Tibial nerve (tissue), 4 donors: ENCODE data around the gene KCTD4. TPM values are rescaled to one million over a fixed set of nuclear protein-coding genes. Genes with fewer than 3 reads are reported as not detected.
"Not testable (repeated sequence)": the region's sequence is repeated elsewhere in the genome, so short reads cannot be mapped to it uniquely, and the experiment has no call there.

Experiments used
- DNase-seq, 2 donors: peaks; one replicate each; pipeline ENCODE4 v3.0.0-alpha.2; 2019; ENCODE audit warnings: low spot score in 2 of 2
- H3K27ac ChIP-seq, 4 donors: fragments of 200-600 bp; sonication (generic) in 3 of 4; one replicate each; pipeline ENCODE4 v1.5.1; 2017 to 2019; ENCODE audit warnings: mild to moderate bottlenecking in 1 of 4
- H3K27me3 ChIP-seq, 2 donors: fragments of 200-600 bp; sonication (generic) in 1 of 2; one replicate each; pipeline versions ENCODE4 v1.5.1 to v1.6.0; 2017 to 2019
- H3K36me3 ChIP-seq, 3 donors: fragments of 200-600 bp; sonication (generic); one replicate each; pipeline ENCODE4 v1.5.1; 2018 to 2019
- H3K4me1 ChIP-seq, 4 donors: fragments of 200-600 bp; sonication (generic) in 3 of 4; one replicate each; pipeline ENCODE4 v1.5.1; 2017 to 2019
- H3K4me3 ChIP-seq, 4 donors: fragments of 200-600 bp; sonication (generic) in 3 of 4; one replicate each; pipeline ENCODE4 v1.5.1; 2017 to 2019; ENCODE audit warnings: mild to moderate bottlenecking in 1 of 4, moderate library complexity in 1 of 4
- H3K9me3 ChIP-seq, 4 donors: fragments of 200-600 bp; sonication (generic) in 3 of 4; one replicate each; pipeline ENCODE4 v1.5.1; 2017 to 2019
- EP300 ChIP-seq, 2 donors: sonication (generic); formaldehyde crosslinking; IDR thresholded peaks; one replicate each; pipeline ENCODE4 v1.6.1; 2017; ENCODE audit warnings: antibody characterized with exemption in 2 of 2, mild to moderate bottlenecking in 1 of 2
- POLR2A ChIP-seq, 2 donors: fragments of 450-650 bp; IDR thresholded peaks; one replicate each; pipeline ENCODE4 v1.6.1; 2017; ENCODE audit warnings: antibody characterized with exemption in 2 of 2, mild to moderate bottlenecking in 2 of 2, moderate library complexity in 2 of 2
- WGBS, 2 donors: methylation state at CpG; one replicate each; pipeline ENCODE4 v1.1.5; 2018; 5-methylcytosine and 5-hydroxymethylcytosine counted together
- total RNA-seq, 4 donors: library from RNA; depleted of rRNA; stranded (reverse); fragments of >200 nt; gene quantifications; one replicate each; pipeline ENCODE4 v1.1.0, GENCODE V29; 2016
- TF ChIP-seq, protein P1 (sequence below), 5 experiments: fragments of 200-600 bp in 3 of 5; fragments of 450-650 bp in 2 of 5; sonication (generic) in 3 of 5; IDR thresholded peaks; one replicate each; pipeline ENCODE4 v1.5.1; 2016 to 2019; ENCODE audit warnings: antibody characterized with exemption in 5 of 5, mild to moderate bottlenecking in 3 of 5, moderate library complexity in 2 of 5

The KCTD4 gene
- total RNA-seq, 4 donors from 2014 or later = 3.0 to 14.4 (median 8.2) TPM

DNA sequence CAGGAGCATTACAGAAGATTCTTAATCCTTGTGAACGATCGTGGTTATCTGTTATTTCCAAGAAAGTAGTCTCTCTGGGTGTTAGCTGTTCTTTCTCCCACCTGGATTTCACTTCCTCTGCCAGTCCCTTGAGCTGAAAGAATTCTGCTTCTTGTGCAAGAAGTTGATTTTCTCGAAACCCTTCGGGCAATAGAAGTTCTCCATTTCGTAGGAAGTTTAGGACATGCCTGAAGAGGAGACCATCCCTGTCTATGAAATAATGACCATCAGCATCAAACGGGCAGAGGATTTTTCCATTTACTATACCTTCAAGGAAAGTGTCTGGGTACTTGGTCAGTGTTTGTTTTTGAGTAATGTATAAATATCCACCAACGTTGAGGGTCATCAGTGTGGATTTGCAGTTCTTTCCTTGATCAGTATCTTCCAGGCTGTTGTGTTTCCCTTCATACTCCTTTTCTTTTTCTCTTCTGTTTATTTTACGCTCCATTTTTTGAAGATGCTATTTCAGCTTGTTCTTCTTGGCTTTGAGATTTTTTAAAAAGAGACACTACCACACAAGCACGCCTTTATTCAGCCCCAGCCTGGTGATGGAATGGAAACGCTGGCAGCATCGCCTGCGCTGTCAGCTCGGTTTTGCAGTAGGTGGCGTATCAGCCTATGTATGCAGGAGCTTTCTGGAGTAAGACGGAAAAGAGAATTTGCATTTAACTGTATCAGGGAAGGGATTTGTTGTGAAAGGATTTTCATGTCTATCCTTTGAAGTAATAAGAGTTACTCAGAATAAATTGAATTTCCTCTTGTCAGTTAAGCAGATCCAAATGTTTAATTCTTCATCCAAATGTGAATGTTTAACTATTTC, 6.5 kb downstream of the KCTD4 start:
- H3K27me3 ChIP-seq = no peaks in the 10 kb centered on the region
- H3K27ac ChIP-seq = peak overlapping the region; percentile 31 to 79 (median 60)
- no peaks in the 10 kb centered on the region for H3K9me3 ChIP-seq
- peak; percentile 36 to 43 for DNase-seq
- peak overlapping the region in 3 of 4 donors; percentile 3 to 26 (median 16) for H3K4me3 ChIP-seq
- H3K4me1 ChIP-seq = peaks cover 0 to 53% (median 7%) of the 10 kb centered on the region in 4 donors
- TF ChIP-seq EP300 (IDR thresholded peaks at IDR 0.05) = peak in 1 of 2 donors; percentile 67
- TF ChIP-seq, protein P1, sequence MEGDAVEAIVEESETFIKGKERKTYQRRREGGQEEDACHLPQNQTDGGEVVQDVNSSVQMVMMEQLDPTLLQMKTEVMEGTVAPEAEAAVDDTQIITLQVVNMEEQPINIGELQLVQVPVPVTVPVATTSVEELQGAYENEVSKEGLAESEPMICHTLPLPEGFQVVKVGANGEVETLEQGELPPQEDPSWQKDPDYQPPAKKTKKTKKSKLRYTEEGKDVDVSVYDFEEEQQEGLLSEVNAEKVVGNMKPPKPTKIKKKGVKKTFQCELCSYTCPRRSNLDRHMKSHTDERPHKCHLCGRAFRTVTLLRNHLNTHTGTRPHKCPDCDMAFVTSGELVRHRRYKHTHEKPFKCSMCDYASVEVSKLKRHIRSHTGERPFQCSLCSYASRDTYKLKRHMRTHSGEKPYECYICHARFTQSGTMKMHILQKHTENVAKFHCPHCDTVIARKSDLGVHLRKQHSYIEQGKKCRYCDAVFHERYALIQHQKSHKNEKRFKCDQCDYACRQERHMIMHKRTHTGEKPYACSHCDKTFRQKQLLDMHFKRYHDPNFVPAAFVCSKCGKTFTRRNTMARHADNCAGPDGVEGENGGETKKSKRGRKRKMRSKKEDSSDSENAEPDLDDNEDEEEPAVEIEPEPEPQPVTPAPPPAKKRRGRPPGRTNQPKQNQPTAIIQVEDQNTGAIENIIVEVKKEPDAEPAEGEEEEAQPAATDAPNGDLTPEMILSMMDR (IDR thresholded peaks at IDR 0.05) = peak; percentile 26 to 63 (median 52)
- no peak for TF ChIP-seq POLR2A (IDR thresholded peaks at IDR 0.05)
- WGBS, 2 donors = 37 to 50% methylated on average over 15 of the region's 15 CpGs
- peaks cover 0 to 5% (median 0%) of the 10 kb centered on the region in 3 donors for H3K36me3 ChIP-seq

DNA sequence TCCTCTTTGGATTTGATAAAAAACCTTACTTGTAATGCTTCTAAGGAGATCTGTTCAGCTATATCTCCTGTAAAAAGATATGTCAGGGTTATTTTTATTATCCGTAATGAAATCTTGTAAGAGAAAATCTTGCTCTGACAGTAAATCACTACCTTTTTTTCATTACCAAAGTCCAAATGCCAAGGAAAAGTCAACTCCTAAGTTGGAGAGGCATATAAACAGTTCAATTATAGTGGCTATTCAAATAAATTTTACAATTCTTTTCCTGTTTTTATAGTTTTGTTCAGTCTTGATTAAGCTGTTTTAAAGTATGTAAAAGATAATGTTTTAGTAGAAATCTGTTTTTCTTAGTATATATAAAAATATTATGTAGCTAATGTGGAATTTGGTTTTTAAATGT, 9.0 kb downstream of the KCTD4 start:
- Histone ChIP-seq H3K9me3 (no peaks in the 10 kb centered on the region), H3K27ac (peak overlapping the region in 1 of 4 donors; percentile 44), H3K4me3 (no peak overlapping the region), H3K4me1 (peaks cover 0 to 41% (median 7%) of the 10 kb centered on the region in 4 donors), H3K36me3 (peaks cover 0 to 5% (median 0%) of the 10 kb centered on the region in 3 donors), H3K27me3 (no peaks in the 10 kb centered on the region)
- WGBS, 2 donors = 38 to 74% methylated on average over 1 of the region's 1 CpG
- no peak for DNase-seq
- TF ChIP-seq POLR2A (IDR thresholded peaks at IDR 0.05) = no peak
- no peak for TF ChIP-seq EP300 (IDR thresholded peaks at IDR 0.05)
- TF ChIP-seq, protein P1 (IDR thresholded peaks at IDR 0.05) = no peak

DNA sequence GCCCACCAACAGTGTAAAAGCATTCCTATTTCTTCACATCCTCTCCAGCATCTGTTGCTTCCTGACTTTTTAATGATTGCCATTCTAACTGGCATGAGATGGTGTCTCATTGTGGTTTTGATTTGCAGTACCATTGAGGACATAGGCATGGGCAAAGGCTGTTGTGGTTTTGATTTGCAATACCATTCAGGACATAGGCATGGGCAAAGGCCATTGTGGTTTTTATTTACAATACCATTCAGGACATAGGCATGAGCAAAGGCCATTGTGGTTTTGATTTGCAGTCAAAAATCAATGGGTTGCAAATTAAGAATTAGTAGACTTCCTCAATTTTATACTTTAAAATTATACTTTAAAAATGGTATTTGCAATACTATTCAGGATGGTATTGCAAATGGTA, 11.3 kb downstream of the KCTD4 start:
- not testable (repeated sequence) for H3K27ac ChIP-seq, H3K36me3 ChIP-seq, H3K9me3 ChIP-seq, H3K27me3 ChIP-seq, DNase-seq, H3K4me3 ChIP-seq
- peaks cover 0 to 18% (median 0%) of the 10 kb centered on the region in 4 donors for H3K4me1 ChIP-seq

DNA sequence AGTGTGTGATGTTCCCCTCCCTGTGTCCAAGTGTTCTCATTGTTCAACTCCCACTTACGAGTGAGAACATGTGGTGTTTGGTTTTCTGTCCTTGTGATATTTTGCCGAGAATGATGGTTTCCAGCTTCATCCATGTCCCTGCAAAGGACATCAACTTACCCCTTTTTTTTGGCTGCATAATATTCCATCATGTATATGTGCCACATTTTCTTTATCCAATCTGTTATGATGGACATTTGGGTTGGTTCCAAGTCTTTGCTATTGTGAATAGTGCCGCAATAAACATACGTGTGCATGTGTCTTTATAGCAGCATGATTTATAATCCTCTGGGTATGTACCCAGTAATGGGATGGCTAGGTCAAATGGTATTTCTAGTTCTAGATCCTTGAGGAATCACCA, 11.8 kb downstream of the KCTD4 start:
- not testable (repeated sequence) for H3K4me3 ChIP-seq, H3K36me3 ChIP-seq, H3K9me3 ChIP-seq, H3K27me3 ChIP-seq, DNase-seq, H3K27ac ChIP-seq
- peaks cover 0 to 14% (median 0%) of the 10 kb centered on the region in 4 donors for H3K4me1 ChIP-seq
- WGBS, 2 donors = 88 to 97% methylated on average over 4 of the region's 4 CpGs

DNA sequence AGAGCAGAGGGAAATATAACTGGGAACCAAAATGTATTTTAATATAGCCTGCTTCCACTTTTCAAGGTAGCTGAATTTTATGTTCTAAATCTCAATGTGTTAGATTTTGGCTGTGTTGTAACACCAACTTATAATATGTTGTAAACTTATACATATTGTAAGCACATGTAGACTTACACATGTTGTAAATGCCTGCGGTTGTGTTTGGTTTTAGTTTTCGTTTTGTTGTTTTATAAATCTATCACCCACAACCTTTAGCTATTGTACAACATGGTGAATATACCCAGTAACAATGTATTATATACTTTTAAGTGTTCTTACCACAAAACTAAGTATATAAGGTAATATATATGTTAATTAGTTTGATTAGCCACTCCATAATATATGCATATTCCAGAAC, 15.6 kb downstream of the KCTD4 start:
- DNase-seq = no peak
- no peaks in the 10 kb centered on the region for H3K4me1 ChIP-seq
- no peak overlapping the region for H3K27ac ChIP-seq
- WGBS, 2 donors = 93% methylated on average over 2 of the region's 2 CpGs
- peaks cover 0 to 20% (median 0%) of the 10 kb centered on the region in 3 donors for H3K36me3 ChIP-seq
- no peaks in the 10 kb centered on the region for H3K27me3 ChIP-seq
- no peak overlapping the region for H3K4me3 ChIP-seq
- no peaks in the 10 kb centered on the region for H3K9me3 ChIP-seq
- TF ChIP-seq, protein P1 (IDR thresholded peaks at IDR 0.05) = no peak
- TF ChIP-seq POLR2A (IDR thresholded peaks at IDR 0.05) (no peak), EP300 (IDR thresholded peaks at IDR 0.05) (no peak)

DNA sequence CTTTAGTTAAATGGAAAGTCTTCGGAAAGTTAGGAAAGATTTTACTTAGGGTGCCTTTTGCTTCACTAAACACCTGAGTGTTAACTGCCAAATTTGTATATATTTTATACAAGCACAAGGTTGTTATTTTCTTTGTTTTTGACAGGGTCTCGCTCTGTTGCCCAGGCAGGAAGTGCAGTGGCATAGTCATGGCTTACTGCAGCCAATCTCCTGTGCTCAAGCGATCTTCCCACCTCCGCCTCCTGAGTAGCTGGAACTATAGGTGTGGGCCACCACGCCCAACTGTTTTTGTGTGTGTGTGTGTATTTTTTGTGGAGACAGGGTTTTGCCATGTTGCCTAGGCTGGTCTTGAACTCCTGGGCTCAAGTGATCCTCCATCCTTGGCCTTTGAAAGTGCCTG, 16.2 kb downstream of the KCTD4 start:
- TF ChIP-seq EP300 (IDR thresholded peaks at IDR 0.05) (no peak), POLR2A (IDR thresholded peaks at IDR 0.05) (no peak)
- TF ChIP-seq, protein P1 (IDR thresholded peaks at IDR 0.05) = no peak
- H3K27ac ChIP-seq = no peak overlapping the region
- no peak overlapping the region for H3K4me3 ChIP-seq
- no peak for DNase-seq
- H3K9me3 ChIP-seq = no peaks in the 10 kb centered on the region
- peaks cover 0 to 18% (median 0%) of the 10 kb centered on the region in 3 donors for H3K36me3 ChIP-seq
- H3K4me1 ChIP-seq = no peaks in the 10 kb centered on the region
- H3K27me3 ChIP-seq = no peaks in the 10 kb centered on the region
- 94 to 97% methylated on average over 5 of the region's 5 CpGs for WGBS, 2 donors
